HEK293T (cell line): ENCODE data around the gene RBMS1.

Experiments used
- CTCF ChIA-PET: fragments of 350-600 bp; formaldehyde crosslinking; extraction: SDS; loops from one replicate; lab custom pipeline; 2021; ENCODE audit warnings: antibody characterized with exemption, inconsistent platforms; lab: Yijun Ruan, JAX
- POLR2A ChIA-PET: fragments of 350-600 bp; formaldehyde crosslinking; extraction: SDS; loops from one replicate; lab custom pipeline; 2020; ENCODE audit warnings: antibody characterized with exemption, inconsistent platforms; lab: Yijun Ruan, JAX
- DNase-seq: peaks from one replicate; pipeline ENCODE4 v3.0.0; 2012; ENCODE audit warnings: mixed read lengths; ENCODE audit errors: extremely low spot score
- ARNT ChIP-seq: fragments of 450-650 bp; IDR thresholded peaks from 2 replicates; pipeline ENCODE4 v1.6.1; 2017; ENCODE audit warnings: mild to moderate bottlenecking
- BHLHE40 ChIP-seq: fragments of 450-650 bp; IDR thresholded peaks from 2 replicates; pipeline ENCODE4 v1.6.1; 2016; ENCODE audit warnings: mild to moderate bottlenecking, moderate library complexity, borderline replicate concordance
- CTBP1 ChIP-seq: fragments of 450-650 bp; IDR thresholded peaks from 2 replicates; pipeline ENCODE4 v1.6.1; 2016; ENCODE audit warnings: borderline replicate concordance
- ELF4 ChIP-seq: fragments of 450-650 bp; IDR thresholded peaks from 2 replicates; pipeline ENCODE4 v1.6.1; 2017; ENCODE audit warnings: antibody characterized with exemption
- FOXA1 ChIP-seq: fragments of 450-650 bp; IDR thresholded peaks from 2 replicates; pipeline ENCODE4 v1.6.1; 2016; ENCODE audit warnings: mild to moderate bottlenecking
- FOXK2 ChIP-seq: fragments of 450-650 bp; IDR thresholded peaks from 2 replicates; pipeline ENCODE4 v1.6.1; 2016; ENCODE audit warnings: mild to moderate bottlenecking
- FOXM1 ChIP-seq: fragments of 450-650 bp; IDR thresholded peaks from 2 replicates; pipeline ENCODE4 v1.6.1; 2017; ENCODE audit warnings: mild to moderate bottlenecking, borderline replicate concordance
- HDGF ChIP-seq: fragments of 450-650 bp; IDR thresholded peaks from 2 replicates; pipeline ENCODE4 v1.6.1; 2017; ENCODE audit warnings: antibody characterized with exemption, borderline replicate concordance
- L3MBTL2 ChIP-seq: fragments of 450-650 bp; conservative IDR thresholded peaks from 2 replicates; pipeline ENCODE4 v1.6.1; 2016; ENCODE audit warnings: mild to moderate bottlenecking
- LEF1 ChIP-seq: fragments of 450-650 bp; IDR thresholded peaks from 2 replicates; pipeline ENCODE4 v1.6.1; 2017; ENCODE audit warnings: mild to moderate bottlenecking, borderline replicate concordance
- NFRKB ChIP-seq: fragments of 450-650 bp; IDR thresholded peaks from 2 replicates; pipeline ENCODE4 v1.6.1; 2016; ENCODE audit warnings: mild to moderate bottlenecking, moderate library complexity
- SP1 ChIP-seq: fragments of 450-650 bp; IDR thresholded peaks from 2 replicates; pipeline ENCODE4 v1.6.1; 2017
- SUZ12 ChIP-seq: fragments of 450-650 bp; IDR thresholded peaks from 2 replicates; pipeline ENCODE4 v1.6.1; 2016; ENCODE audit warnings: mild to moderate bottlenecking
- TARDBP ChIP-seq: fragments of 450-650 bp; IDR thresholded peaks from 2 replicates; pipeline ENCODE4 v1.6.1; 2016
- ZNF384 ChIP-seq: fragments of 450-650 bp; IDR thresholded peaks from 2 replicates; pipeline ENCODE4 v1.6.1; 2016
- TF ChIP-seq, protein P1 (sequence below): fragments of 450-650 bp; IDR thresholded peaks from 2 replicates; pipeline ENCODE4 v1.6.1; 2016

RBMS1 gene

DNA sequence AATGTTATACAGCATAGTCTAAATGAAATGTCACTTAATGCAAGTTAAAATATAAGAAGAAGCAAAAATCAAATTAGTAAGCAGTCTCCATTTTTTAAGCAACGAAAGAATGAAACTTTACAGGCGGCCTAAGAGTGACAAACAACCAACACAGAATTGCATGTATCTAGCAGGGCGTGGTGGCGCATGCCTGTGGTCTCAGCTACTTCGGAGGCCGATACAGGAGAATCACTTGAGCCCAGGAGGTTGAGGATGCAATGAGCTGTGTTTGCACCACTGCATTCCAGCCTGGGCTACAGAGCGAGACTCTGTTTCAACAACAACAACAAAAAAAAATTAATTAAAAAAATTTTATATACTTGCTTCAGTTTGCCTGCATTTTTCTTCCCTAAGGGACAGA lies 16.6 kb downstream of the RBMS1 start:
- POLR2A ChIA-PET: no interaction called here
- CTCF ChIA-PET: no interaction called here
- TF ChIP-seq SUZ12 (no peak), HDGF (no peak), CTBP1 (no peak), LEF1 (no peak), NFRKB (no peak), ELF4 (no peak), ARNT (no peak), FOXA1 (no peak), L3MBTL2 (no peak)
- TF ChIP-seq, protein P1, sequence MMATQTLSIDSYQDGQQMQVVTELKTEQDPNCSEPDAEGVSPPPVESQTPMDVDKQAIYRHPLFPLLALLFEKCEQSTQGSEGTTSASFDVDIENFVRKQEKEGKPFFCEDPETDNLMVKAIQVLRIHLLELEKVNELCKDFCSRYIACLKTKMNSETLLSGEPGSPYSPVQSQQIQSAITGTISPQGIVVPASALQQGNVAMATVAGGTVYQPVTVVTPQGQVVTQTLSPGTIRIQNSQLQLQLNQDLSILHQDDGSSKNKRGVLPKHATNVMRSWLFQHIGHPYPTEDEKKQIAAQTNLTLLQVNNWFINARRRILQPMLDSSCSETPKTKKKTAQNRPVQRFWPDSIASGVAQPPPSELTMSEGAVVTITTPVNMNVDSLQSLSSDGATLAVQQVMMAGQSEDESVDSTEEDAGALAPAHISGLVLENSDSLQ: no peak
- no peak for DNase-seq

DNA sequence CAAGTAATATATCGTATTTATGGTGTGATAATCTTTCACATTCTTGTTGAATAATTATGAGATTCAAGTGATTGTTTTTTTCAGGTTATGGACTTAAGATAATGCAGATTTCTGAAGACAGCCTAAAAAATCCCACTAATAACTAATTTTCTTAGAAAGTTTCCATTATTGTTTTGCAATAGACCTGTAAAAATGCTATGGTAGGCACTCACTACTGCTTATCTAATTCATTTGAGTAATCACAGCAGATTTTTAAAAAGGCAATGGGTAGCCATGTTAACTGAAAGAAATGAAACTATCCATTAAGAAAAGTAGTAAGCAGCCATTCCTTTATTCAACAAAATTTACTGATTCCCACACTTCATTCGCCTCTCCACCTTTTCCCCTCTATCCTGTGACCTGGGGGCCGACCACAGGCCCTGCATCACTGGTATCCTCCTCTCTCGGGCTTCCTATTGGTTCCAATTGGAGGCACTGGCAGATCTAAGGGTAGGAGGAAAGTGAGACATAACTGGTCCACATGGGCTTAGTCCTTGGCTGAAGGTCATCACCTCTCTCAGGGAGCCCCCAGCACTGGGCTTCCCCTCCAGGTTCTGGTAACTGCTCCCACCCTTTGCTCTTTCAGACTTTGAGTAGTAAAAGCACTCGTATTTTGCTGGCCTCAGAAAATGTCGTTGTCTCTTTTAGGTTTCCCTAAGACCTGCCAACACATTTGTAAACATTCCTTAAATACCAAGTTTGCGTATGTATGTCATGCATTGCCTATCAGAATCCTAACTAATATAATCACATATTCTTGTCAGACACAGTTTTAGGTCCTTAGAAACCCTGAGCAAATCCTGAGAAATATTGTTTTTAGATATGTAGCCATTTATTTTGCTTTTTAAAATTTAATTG lies 18.5 kb downstream of the RBMS1 start:
- CTCF ChIA-PET: no interaction called here

DNA sequence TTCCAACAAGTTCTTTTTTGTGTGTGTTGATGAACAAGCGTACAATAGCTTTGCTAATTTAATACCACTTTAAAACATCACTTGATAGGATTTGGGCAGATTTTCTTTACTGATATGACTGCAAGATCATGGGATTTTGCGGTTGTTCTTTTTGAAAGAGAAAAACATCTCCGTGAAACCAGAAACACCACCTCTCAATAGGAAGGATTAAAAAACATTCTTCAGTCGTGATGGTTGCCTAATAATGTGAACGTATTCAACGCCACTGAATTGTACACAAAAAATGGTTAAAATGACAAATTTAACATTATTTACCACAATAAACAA lies 19.3 kb downstream of the RBMS1 start:
- no peak for DNase-seq
- ChIA-PET CTCF (no interaction called here), POLR2A (no interaction called here)
- TF ChIP-seq TARDBP: no peak
- no peak for TF ChIP-seq SUZ12
- no peak for TF ChIP-seq SP1
- no peak for TF ChIP-seq ELF4
- TF ChIP-seq CTBP1: no peak
- no peak for TF ChIP-seq ZNF384
- no peak for TF ChIP-seq FOXK2
- TF ChIP-seq L3MBTL2: no peak
- no peak for TF ChIP-seq NFRKB
- no peak for TF ChIP-seq ARNT
- no peak for TF ChIP-seq FOXA1
- TF ChIP-seq BHLHE40: no peak

More for the DNA sequence above, 18.5 kb downstream of the RBMS1 start:
- TF ChIP-seq ELF4 (no peak), SUZ12 (no peak), ARNT (no peak), HDGF (no peak), FOXM1 (no peak), FOXA1 (no peak), ZNF384 (no peak), CTBP1 (no peak), NFRKB (no peak), LEF1 (no peak), L3MBTL2 (no peak), SP1 (no peak), FOXK2 (no peak), TARDBP (no peak)
- TF ChIP-seq, protein P1: no peak
- DNase-seq: no peak
- POLR2A ChIA-PET: no interaction called here

DNA sequence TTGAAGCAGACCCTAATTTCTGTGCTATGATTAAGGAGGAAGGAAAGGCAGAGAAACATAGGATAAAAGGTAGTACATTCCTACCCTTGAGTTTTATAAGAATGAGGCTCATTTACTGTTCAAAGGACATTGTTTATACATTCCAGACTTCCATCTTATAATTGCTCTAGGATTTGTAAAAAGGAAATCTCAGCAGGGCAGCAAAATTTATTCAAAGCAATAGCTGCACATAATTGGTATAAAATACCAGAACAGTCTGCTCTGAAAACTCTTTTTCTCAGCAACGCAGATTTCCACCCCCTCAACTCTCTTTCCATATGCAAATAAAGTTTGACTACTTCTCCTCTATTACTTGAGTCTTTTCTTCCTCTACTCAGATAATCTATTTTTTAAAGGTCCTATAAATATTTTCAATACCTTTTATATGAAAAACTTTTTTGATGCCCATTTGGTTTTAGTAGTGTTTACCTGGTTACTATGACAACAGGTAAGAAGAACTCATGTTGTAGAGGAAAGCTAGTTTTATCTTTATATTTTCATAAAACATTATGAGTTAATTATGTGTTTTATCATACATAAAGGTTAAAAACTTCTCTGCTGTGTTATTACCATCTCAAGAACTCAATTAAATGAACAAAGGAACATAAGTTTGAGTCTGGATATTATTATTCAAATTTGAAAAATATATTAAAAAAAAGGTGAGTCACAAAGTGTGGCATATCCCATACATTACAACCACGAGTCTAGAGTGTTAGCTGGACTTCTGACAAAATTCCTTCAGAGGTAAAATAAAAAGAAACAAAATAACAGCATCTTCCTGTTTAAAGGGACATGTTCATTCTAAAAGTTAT lies 19.9 kb downstream of the RBMS1 start:
- DNase-seq: no peak
- TF ChIP-seq TARDBP (no peak), FOXK2 (no peak), SP1 (no peak), BHLHE40 (no peak), ARNT (no peak), HDGF (no peak), CTBP1 (no peak), ELF4 (no peak), SUZ12 (no peak), LEF1 (no peak), L3MBTL2 (no peak), FOXA1 (no peak), NFRKB (no peak), ZNF384 (no peak)
- TF ChIP-seq, protein P1: no peak
- ChIA-PET CTCF (no interaction called here), POLR2A (no interaction called here)

DNA sequence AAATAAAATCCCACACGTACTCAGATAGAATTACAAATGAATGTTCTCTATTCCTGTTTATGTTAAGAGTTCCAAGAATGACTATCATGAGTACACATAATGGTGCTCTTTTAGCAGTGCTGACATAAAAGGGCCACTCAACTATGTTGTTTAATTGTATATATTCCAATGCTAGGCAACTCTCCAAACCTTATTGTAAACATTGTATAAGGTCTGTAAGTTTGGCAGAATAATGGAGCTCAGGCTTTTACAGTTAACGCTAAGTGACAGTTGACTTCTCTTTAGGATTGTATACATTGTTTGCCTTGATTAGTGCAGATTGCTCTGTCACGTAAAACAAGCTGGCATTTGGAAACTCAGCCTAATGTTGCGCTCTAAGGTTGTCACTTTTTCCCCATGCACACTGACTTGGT lies 20.8 kb downstream of the RBMS1 start:
- ChIA-PET CTCF (no interaction called here), POLR2A (no interaction called here)
- TF ChIP-seq, protein P1: peak; percentile 84
- no peak for TF ChIP-seq ELF4
- peak; percentile 20 for DNase-seq
